Measurements from ENCODE around the gene SPTBN5. TPM values are rescaled to one million over a fixed set of nuclear protein-coding genes. Genes with fewer than 3 reads are reported as not detected.

SPTBN5 gene
- total RNA-seq, 1 experiment from 2014 or later: 2.1 TPM

GRCh38 chr15:41923401-41923997, 29.6 kb upstream of the SPTBN5 start:
- Histone ChIP-seq H3K27ac (ENCODE audit: low read length) (no peak overlapping the region), H3K4me3 (ENCODE audit: low read depth in 2 of 2, low read length in 2 of 2) (no peak overlapping the region), H3K36me3 (ENCODE audit: control insufficient read depth, insufficient read depth, low read length) (no peaks in the 10 kb centered on the region), H3K27me3 (ENCODE audit: control insufficient read depth, insufficient read depth, low read length) (no peaks in the 10 kb centered on the region), H3K9me3 (ENCODE audit: control insufficient read depth, insufficient read depth, low read depth, low read length) (no peaks in the 10 kb centered on the region), H3K4me1 (ENCODE audit: control insufficient read depth, insufficient read depth, low read length) (peaks cover 38% of the 10 kb centered on the region)
- CTCF ChIA-PET: no interaction called here
- POLR2A ChIA-PET: no interaction called here
- TF ChIP-seq SIN3A (IDR thresholded peaks at IDR 0.05; ENCODE audit: borderline replicate concordance, insufficient read depth, low read depth, low read length) (no peak), TCF7L2 (IDR thresholded peaks at IDR 0.05; ENCODE audit: low read depth, low read length) (no peak), POLR2AphosphoS5 (IDR thresholded peaks at IDR 0.05; ENCODE audit: low read depth, low read length) (no peak), CTCF (IDR thresholded peaks at IDR 0.05) (no peak)
- TF ChIP-seq, protein P1, sequence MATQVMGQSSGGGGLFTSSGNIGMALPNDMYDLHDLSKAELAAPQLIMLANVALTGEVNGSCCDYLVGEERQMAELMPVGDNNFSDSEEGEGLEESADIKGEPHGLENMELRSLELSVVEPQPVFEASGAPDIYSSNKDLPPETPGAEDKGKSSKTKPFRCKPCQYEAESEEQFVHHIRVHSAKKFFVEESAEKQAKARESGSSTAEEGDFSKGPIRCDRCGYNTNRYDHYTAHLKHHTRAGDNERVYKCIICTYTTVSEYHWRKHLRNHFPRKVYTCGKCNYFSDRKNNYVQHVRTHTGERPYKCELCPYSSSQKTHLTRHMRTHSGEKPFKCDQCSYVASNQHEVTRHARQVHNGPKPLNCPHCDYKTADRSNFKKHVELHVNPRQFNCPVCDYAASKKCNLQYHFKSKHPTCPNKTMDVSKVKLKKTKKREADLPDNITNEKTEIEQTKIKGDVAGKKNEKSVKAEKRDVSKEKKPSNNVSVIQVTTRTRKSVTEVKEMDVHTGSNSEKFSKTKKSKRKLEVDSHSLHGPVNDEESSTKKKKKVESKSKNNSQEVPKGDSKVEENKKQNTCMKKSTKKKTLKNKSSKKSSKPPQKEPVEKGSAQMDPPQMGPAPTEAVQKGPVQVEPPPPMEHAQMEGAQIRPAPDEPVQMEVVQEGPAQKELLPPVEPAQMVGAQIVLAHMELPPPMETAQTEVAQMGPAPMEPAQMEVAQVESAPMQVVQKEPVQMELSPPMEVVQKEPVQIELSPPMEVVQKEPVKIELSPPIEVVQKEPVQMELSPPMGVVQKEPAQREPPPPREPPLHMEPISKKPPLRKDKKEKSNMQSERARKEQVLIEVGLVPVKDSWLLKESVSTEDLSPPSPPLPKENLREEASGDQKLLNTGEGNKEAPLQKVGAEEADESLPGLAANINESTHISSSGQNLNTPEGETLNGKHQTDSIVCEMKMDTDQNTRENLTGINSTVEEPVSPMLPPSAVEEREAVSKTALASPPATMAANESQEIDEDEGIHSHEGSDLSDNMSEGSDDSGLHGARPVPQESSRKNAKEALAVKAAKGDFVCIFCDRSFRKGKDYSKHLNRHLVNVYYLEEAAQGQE (IDR thresholded peaks at IDR 0.05; ENCODE audit: insufficient read depth in 1 of 2, low read depth in 2 of 2, low read length in 1 of 2): no peak
- in situ Hi-C loops (cut with HindIII; ENCODE audit: low pct_unique_long_range_greater_than_20kb, low sequenced_read_pairs): no loop called here
- intact Hi-C loops (cut with micrococcal nuclease; ENCODE audit: unreplicated experiment): no loop called here
- ATAC-seq (no peak), DNase-seq (ENCODE audit: low read depth, low spot score) (no peak)
- BruUV-seq (replicated peaks): no TSS peak

DNA sequence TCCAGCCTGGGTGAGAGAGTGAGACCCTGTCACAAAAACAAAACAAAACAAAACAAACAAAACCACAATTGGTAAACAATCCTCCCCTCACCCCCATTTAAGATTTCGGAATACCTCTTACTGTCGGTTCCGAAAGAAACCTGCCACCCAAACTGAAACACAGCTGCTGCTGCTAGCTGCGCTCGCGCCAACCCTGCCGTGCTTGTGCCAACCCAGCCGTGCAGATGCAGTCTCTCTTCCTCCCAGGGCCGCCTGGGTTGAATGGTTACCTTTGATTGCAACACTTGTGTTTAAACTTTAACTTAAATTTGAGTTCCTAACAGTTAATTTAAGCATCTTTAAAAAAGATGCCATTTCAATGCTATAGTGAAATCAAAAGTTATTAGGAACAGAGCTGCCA, 28.5 kb upstream of the SPTBN5 start:
- CTCF ChIA-PET: interaction anchor here (0.6 to 1.0 kb wide), 2 partner anchors 19 to 574 kb away, joined by 3 to 4 read pairs; no protein-coding TSS in a partner anchor
- POLR2A ChIA-PET: no interaction called here
- DNase-seq (ENCODE audit: low read depth, low spot score): no peak
- H3K4me1 ChIP-seq (ENCODE audit: control insufficient read depth, insufficient read depth, low read length): peaks cover 26% of the 10 kb centered on the region
- H3K4me3 ChIP-seq (ENCODE audit: low read depth in 2 of 2, low read length in 2 of 2): no peak overlapping the region
- in situ Hi-C loops (cut with HindIII; ENCODE audit: low pct_unique_long_range_greater_than_20kb, low sequenced_read_pairs) (no loop called here), intact Hi-C loops (cut with micrococcal nuclease; ENCODE audit: unreplicated experiment) (no loop called here)
- H3K27ac ChIP-seq (ENCODE audit: low read length): no peak overlapping the region
- BruUV-seq (replicated peaks): no TSS peak
- no peaks in the 10 kb centered on the region for H3K9me3 ChIP-seq (ENCODE audit: control insufficient read depth, insufficient read depth, low read depth, low read length)
- H3K36me3 ChIP-seq (ENCODE audit: control insufficient read depth, insufficient read depth, low read length): no peaks in the 10 kb centered on the region
- H3K27me3 ChIP-seq (ENCODE audit: control insufficient read depth, insufficient read depth, low read length): no peaks in the 10 kb centered on the region
- TF ChIP-seq, protein P1 (IDR thresholded peaks at IDR 0.05; ENCODE audit: insufficient read depth in 1 of 2, low read depth in 2 of 2, low read length in 1 of 2): no peak
- TF ChIP-seq TCF7L2 (IDR thresholded peaks at IDR 0.05; ENCODE audit: low read depth, low read length) (no peak), SIN3A (IDR thresholded peaks at IDR 0.05; ENCODE audit: borderline replicate concordance, insufficient read depth, low read depth, low read length) (no peak), POLR2AphosphoS5 (IDR thresholded peaks at IDR 0.05; ENCODE audit: low read depth, low read length) (no peak), CTCF (IDR thresholded peaks at IDR 0.05) (no peak)
- no peak for ATAC-seq
